ENCODE results near the gene NDUFA7.

Gene NDUFA7

GRCh38 chr19:8261347-8261746 lies 59.8 kb downstream of the NDUFA7 start:
- no peak for DNase-seq
